GM21529 (cell line): ENCODE data around the gene BTN1A1.
"Not testable (repeated sequence)": the region's sequence is repeated elsewhere in the genome, so short reads cannot be mapped to it uniquely, and the experiment has no call there.

ENCODE experiments used
- ATAC-seq: cut with Tn5 transposase; IDR thresholded peaks from one replicate; pipeline ENCODE4 v1.9.1; 2021; ENCODE audit not compliant: unreplicated experiment

The BTN1A1 gene

DNA sequence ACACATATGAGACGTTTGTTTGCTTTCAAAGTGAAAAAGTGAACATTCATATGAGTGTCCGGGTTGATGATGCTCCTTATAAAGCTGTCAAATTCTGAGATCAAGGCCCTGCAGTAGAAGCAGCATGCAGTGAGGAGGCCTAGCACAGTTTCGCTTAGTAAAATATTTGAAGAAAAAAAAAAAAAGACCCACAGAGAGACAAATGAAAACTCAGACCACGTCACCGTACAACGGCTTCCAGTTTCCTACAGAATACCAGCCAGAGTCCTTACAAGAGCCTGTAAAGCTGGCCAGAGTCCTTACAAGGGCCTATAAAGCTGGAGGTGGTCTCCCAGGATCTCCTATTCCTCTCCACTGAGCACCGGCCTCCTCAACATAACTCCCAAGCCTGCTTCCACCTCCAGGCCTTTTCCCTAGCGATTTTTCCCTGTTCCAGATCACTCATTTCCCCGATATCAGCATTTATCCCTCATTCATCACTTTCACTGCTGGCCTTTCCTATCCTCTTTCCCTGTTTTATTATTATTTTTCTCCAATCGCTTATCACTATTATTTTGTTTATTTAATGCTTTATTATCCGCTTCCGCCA is 36.6 kb downstream of the BTN1A1 start:
- ATAC-seq = peak; percentile 18

GRCh38 chr6:26537160-26537845 is 37.2 kb downstream of the BTN1A1 start:
- peak; percentile 36 for ATAC-seq

GRCh38 chr6:26537846-26538571 is 37.9 kb downstream of the BTN1A1 start, which contains the start of gene HMGN4:
HMGN4 (plus strand) TSS chr6:26538366; CDS start chr6:26545207, 6,841 bp downstream.
- peak; percentile 59 for ATAC-seq

GRCh38 chr6:26538572-26538902 is 38.4 kb downstream of the BTN1A1 start:
- no peak for ATAC-seq

DNA sequence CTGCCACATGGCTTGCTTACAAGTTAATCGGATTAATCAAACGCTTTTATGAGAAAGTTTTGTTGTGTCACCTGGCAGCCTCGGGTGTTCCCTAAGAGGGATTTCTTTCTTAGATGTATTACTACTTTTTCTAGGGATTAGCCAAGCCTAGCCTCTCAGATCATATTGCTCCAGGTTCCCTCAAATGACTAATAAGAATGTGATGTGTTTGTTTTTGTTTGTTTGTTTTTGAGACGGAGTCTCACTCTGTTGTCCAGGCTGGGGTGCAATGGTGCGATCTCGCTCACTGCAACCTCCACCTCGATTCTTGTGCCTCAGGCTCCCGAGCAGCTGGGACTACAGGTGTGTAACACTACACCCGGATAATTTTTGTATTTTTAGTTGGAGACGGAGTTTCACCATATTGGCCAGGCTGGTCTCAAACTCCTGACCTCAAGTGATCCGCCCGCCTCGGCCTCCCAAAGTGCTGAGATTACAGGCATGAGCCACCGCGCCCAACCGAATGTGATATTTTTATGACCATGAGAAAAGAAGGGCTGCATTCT is 39.0 kb downstream of the BTN1A1 start:
- ATAC-seq = no peak

- no peak for ATAC-seq
These were observed 41.5 kb downstream of the BTN1A1 start for GRCh38 chr6:26541579-26541978.

- ATAC-seq = no peak
These were observed 43.9 kb downstream of the BTN1A1 start for GRCh38 chr6:26543953-26544352.

DNA sequence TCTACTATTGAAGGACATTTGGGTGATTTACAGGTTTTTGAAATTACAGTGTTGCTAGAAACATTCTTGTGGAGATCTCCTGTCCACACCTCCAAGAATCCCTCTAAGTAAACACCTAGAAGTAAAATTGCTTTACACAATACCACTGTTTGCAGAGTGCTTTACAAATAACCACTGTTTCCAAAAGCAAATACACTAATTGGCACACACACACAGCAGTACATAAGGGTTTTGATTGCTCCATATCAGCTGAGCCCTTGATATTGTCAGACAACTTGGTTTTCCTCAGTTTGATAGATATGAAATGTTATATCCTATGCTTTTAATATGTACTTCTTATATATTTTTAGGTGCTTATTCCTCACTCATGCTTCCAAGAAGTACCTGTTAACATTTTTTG is 44.4 kb downstream of the BTN1A1 start:
- no peak for ATAC-seq

- no peak for ATAC-seq
These were observed 45.5 kb downstream of the BTN1A1 start for GRCh38 chr6:26545627-26546026.

DNA sequence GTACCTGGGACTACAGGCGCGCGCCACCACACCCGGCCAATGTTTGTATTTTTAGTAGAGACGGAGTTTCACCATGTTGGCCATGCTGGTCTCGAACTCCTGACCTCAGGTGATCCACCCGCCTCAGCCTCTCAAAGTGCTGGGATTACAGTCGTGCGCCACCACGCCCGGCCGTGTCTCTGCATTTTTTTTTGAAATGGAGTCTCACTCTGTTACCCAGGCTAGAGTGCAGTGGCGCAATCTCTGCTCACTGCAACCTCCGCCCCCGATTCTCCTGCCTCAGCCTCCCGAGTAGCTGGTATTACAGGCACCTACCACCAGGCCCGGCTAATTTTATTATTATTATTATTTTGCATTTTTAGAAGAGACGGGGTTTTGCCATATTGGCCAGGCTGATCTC is 47.3 kb downstream of the BTN1A1 start:
- ATAC-seq = not testable (repeated sequence)

- ATAC-seq = no peak
These were observed 50.3 kb downstream of the BTN1A1 start for GRCh38 chr6:26550250-26550993.

GRCh38 chr6:26552205-26552604 is 52.1 kb downstream of the BTN1A1 start:
- ATAC-seq = no peak

DNA sequence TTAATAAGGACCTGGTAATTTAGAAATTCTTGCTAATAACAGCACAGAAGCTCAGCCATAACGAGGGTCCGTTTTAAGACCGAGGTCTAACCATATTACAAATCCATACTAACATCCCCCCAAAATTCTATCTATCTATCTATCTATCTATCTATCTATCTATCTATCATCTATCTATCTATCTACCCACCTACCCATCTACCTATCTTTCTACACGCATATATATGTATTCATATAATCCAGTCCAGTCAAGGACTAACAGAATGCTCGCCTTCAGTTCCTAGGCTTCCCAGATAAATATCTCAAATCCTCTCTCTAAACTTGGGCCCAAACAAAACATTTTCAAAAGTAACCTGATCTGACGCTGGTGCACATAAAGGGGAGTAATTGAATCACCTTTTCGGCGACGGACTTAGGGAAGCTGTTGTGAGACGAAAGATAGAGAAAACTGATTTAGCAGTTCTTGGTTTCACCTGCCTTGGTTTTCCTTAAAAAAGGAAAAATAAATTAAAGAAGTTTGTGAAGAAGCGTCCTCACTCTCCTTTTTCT is 52.6 kb downstream of the BTN1A1 start:
- no peak for ATAC-seq

GRCh38 chr6:26553264-26553634 is 53.1 kb downstream of the BTN1A1 start:
- ATAC-seq = peak; percentile 47

DNA sequence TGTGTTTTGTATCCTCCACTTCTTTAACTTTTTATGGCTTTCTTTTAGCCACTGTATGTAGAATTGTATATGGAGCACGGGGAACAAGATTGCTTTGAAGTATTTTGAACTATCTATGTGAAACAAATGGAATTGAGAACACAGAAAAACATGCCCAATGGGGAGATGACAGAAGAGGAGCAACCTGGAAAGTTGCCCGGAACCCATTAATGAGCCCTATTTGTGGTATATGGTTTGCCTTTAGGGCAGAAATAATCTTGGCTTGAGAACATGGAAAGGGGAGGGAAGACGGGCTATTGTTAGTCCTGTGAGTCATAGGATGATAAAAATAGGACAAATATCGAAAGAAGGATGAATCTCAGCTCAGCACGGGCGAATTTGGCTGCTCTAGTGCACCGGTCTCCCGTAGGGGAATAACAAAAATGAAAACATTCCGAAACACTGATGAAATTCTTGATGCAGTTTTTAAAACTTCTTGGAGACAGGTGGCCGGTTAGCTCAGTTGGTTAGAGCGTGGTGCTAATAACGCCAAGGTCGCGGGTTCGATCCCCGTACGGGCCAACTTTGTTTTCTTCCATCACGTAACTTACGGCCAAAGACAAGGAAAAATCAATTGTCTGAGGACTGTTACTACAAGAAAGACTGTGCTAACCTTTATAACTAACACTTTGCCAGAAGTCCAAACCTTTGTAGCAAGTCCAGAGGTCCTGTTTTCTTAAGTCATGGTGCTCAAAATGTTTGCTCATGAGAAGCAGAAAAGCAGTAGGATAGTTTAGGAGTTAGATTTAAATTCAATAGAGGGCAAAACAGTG is 53.7 kb downstream of the BTN1A1 start:
- peak; percentile 28 for ATAC-seq

DNA sequence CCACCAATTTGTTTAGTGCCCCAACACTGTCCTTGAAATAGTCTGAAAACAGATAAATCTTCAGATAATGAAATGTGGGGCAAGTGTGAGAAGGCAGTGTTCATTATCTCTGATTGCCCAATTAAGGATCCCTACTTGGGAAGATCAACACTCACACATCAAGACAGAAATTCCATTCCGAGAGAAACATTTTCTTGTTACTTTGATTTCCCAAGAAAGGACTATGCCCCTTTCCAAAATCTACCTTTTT is 54.3 kb downstream of the BTN1A1 start:
- no peak for ATAC-seq

- ATAC-seq = peak; percentile 35
These were observed 54.8 kb downstream of the BTN1A1 start for GRCh38 chr6:26554697-26555504.

DNA sequence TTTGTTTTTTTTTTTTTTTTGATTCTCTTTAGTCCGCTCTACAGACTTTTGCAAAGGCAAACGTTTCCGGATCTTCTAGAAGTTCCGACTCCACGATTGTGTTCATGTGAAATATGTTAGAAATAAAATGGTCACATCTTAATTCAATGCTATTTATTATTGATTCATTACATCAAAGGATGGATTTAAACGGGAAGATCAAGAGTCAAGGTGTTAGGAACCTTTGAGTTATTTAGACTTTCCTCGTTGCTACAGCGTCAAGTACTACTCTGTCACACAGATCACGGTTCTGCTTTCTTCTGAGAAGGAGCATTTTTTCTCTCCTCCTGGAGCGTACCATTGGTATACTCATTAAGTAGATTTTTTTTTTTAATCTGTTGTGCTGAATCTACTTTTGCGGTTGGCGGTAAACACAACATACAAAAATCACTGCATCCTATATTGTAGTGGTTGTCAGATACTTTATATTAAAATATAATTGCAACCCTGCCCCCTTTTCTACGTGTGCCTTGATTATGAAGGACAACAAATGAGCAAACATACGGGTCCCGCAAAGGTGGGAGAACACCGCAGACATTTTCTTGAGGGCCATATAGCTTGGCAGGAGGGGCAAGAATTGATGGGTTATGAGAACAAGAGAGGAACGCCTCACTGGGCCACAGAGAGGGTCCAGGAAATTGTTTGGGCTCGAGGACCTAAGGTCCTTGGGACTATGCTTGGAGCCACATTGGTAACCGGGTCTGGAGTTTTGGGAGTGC is 55.6 kb downstream of the BTN1A1 start:
- ATAC-seq = no peak
